GM19324 (cell line): ENCODE measurements around the gene NSMCE1.
"Not testable (repeated sequence)": the region's sequence is repeated elsewhere in the genome, so short reads cannot be mapped to it uniquely, and the experiment has no call there.

Experiments
- ATAC-seq: cut with Tn5 transposase; IDR thresholded peaks from one replicate; pipeline ENCODE4 v1.9.1; 2021; ENCODE audit warnings: mild to moderate bottlenecking, moderate library complexity; ENCODE audit not compliant: unreplicated experiment, low FRiP score

Gene NSMCE1

GRCh38 chr16:27303256-27304100 lies 34.9 kb upstream of the NSMCE1 start:
- no peak for ATAC-seq

- ATAC-seq, result no peak
These were observed 33.6 kb upstream of the NSMCE1 start for GRCh38 chr16:27302126-27302525.

DNA sequence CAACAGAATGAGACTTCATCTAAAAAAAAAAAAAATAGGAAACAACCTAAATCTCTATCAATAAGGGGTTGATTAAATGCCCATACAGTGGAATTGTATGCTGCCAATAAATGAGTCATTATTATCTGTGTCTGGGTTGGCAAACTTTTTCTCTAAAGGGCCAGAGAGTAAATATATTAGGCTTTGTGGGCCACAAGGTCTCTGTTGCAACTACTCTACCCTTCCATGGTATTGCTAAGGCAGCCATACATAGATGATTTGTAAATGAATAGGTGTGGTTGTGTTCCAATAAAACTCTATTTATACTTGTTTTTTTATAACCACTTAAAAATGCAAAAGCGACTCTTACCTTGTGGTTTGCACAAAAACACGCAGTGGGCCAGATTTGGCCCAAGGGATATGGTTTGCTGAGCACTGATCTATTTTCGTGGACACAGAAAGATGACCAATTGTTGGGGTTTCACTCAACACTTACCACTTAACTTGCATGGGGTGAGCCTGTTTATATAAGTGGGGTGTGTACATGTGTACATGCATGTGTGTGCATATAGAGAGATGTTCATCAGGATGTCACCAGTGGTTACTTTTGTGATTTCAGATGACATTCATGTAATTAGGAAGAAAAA lies 32.8 kb upstream of the NSMCE1 start:
- no peak for ATAC-seq

DNA sequence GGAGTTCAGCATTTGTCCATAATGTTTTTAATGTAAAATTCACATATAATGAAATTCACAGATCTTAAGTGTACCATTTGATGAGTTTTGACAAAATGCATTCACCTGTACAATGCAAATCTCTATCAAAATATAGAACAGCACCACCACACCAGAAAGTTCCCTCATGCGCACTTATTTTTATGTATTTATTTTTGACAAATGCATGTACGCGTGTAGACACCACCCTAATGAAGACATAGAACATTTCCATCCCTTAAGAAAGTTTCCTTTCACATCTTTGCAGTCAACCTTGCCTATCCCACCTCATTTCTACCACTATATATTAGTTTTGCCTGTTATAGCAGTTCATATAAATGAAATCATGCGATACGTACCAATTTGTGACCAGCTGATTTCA lies 29.6 kb upstream of the NSMCE1 start:
- ATAC-seq, result no peak

- no peak for ATAC-seq
These were observed 24.8 kb upstream of the NSMCE1 start for GRCh38 chr16:27293343-27293742.

DNA sequence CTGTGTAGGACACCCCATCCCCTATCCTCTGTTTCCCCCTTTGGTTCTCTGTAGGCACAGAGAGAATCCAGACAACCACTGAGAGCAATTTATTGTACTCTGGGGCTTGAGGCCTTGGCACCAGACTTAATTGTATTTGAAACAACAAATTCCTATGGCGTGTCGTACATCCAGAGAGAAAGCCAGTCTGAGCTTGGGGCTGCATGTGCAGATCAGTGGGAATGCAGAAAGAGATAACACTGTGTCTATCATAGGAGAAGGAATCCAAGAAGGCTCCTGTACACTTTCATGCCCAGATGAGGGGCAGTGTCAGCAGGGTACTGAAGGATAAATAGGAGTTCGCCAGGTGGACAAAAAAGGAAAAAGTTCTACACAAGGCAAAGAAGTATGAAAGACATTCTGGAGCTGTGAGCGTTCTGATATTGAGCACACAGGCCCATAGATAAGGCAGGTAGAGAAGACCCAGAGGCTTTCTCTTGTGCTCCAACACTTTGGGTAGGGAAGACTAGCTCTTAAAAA lies 23.2 kb upstream of the NSMCE1 start:
- ATAC-seq, result no peak

GRCh38 chr16:27291106-27291505 lies 22.5 kb upstream of the NSMCE1 start:
- ATAC-seq, result no peak

- ATAC-seq, result no peak
These were observed 22.0 kb upstream of the NSMCE1 start for GRCh38 chr16:27290562-27290961.

- no peak for ATAC-seq
These were observed 21.1 kb upstream of the NSMCE1 start for GRCh38 chr16:27289669-27290068.

DNA sequence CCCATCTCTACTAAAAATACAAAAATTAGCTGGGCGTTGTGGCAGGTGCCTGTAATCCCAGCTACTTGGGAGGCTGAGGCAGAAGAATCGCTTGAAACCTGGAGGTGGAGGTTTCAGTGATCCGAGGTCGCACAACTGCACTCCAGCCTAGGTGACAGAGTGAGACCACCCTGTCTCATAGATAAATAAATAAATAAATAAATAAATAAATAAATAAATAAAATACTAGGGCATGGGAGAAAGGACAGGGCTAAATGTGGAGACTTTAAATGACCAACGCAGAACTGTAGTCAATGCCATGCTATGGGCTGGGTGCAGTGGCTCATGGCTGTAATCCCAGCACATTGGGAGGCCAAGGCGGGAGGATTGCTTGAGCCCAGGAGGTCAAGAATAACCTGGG lies 19.7 kb upstream of the NSMCE1 start:
- not testable (repeated sequence) for ATAC-seq

GRCh38 chr16:27287887-27288286 lies 19.3 kb upstream of the NSMCE1 start:
- ATAC-seq, result no peak

DNA sequence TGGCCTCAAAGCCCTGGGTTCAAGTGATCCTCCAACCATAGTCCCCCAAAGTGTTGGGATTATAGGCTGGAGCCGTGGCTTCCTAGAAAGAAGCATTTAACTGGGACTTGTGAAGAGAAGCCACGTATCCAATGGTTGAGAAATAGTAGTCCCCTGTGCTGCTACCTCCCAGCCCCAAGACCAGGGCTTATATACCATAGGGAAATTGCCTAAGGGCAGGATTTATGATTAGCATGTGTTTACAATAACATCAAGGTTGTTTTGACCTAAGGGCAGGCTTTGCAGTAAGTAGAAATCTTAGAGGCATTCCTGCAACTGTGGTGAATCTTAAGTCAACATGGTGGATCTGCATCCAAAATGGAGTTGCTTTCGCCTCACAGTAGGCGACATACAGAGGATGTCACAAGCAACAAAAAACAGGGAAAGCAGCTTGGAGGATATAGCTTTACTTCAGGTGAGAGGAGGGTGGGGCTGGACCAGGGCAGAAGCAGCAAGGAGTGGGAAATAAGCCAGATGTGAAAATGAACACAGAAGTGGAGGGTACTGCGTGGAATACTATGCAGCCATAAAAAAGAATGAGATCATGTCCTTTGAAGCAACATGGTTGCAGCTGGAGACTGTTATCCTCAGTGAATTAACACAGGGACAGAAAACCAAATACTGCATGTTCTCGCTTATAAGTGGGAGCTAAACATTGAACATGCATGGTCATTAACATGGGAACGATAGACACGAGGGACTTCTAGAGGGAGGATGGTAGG lies 18.7 kb upstream of the NSMCE1 start:
- no peak for ATAC-seq

DNA sequence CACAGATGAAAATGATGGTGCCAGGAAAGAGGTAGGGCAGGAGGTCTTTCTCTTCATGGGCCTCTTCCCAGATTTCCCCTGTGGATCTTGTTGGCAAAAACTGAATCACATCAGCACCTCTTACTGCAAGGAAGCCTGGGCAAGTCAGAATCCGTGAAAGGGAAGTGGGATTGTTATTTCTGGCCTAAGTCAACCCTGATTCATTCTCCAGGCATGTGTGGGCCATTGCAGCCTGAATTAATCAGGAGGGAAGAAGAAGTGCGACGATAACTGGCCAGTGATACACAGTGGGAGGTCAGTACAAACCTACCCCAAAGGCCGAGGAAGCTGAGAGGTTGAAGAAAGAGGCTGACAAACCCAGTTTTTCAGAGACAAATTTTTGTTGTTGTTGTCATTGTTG lies 17.9 kb upstream of the NSMCE1 start:
- no peak for ATAC-seq

DNA sequence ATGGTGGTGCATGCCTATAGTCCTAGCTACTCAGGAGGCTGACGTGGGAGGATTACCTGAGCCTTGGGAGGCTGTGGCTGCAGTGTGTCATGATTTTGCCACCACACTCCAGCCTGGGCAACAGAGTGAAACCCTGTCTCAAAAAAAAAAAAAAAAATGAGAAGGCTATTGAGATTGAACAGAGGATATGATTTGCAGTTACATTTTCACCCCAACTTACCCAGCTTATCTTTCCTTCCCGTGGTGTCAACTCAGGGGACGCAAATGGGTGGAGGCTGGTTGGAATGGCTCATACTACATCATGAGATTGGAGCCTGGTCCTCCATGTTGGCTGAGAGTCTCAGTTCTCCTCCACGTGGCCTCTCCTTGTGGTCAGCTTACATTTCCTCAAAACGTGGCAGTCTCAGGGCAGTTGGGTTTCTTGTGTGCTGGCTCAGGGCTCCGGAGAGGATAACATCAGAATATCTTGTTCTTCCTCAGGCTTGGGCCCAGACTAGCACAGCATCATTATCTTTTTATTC lies 17.2 kb upstream of the NSMCE1 start:
- no peak for ATAC-seq

- no peak for ATAC-seq
These were observed 16.5 kb upstream of the NSMCE1 start for GRCh38 chr16:27284865-27285675.

- ATAC-seq, result no peak
These were observed 12.7 kb upstream of the NSMCE1 start for GRCh38 chr16:27281243-27281642.

GRCh38 chr16:27275394-27275793 lies 6.8 kb upstream of the NSMCE1 start:
- ATAC-seq, result no peak

DNA sequence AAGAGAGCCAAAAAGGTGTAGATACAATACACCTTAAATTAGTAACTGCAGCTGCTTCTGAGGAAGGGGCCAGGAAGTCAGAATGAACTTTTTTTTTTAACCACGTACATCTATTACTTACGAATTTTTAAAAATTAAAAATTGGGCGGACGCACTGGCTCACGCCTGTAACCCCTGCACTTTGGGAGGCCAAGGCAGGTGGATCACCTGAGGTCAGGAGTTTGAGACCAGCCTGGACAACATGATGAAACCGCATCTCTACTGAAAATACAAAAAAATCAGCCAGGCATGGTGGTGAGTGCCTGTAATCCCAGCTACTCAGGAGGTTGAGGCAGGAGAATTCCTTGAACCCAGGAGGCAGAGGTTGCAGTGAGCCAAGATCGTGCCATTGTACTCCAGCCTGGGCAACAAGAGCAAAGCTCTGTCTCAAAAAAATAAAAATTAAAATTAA lies 5.9 kb upstream of the NSMCE1 start:
- not testable (repeated sequence) for ATAC-seq

GRCh38 chr16:27273670-27274423 lies 5.3 kb upstream of the NSMCE1 start:
- ATAC-seq, result no peak
